HG03354 (cell line): ENCODE data around the gene MATN4.

Experiments used
- ATAC-seq: cut with Tn5 transposase; IDR thresholded peaks from one replicate; pipeline ENCODE4 v1.9.1; 2021; ENCODE audit warnings: mild to moderate bottlenecking; ENCODE audit not compliant: unreplicated experiment, poor library complexity, severe bottlenecking

Gene MATN4

GRCh38 chr20:45341939-45342854, 34.1 kb upstream of the MATN4 start:
- ATAC-seq: no peak

- no peak for ATAC-seq
Measured at GRCh38 chr20:45341579-45341938, 33.5 kb upstream of the MATN4 start.

GRCh38 chr20:45340951-45341350, 32.9 kb upstream of the MATN4 start:
- no peak for ATAC-seq

GRCh38 chr20:45340236-45340847, 32.2 kb upstream of the MATN4 start:
- no peak for ATAC-seq

GRCh38 chr20:45339799-45340198, 31.7 kb upstream of the MATN4 start:
- ATAC-seq: no peak

GRCh38 chr20:45339084-45339483, 31.0 kb upstream of the MATN4 start:
- no peak for ATAC-seq

GRCh38 chr20:45338121-45339030, 30.3 kb upstream of the MATN4 start:
- no peak for ATAC-seq

- ATAC-seq: no peak
Measured at GRCh38 chr20:45337367-45338120, 29.4 kb upstream of the MATN4 start.

- no peak for ATAC-seq
Measured at GRCh38 chr20:45336530-45337366, 28.6 kb upstream of the MATN4 start.

GRCh38 chr20:45330476-45330875, 22.4 kb upstream of the MATN4 start:
- no peak for ATAC-seq

GRCh38 chr20:45329497-45330319, 21.6 kb upstream of the MATN4 start:
- ATAC-seq: no peak

- no peak for ATAC-seq
Measured at GRCh38 chr20:45328451-45328850, 20.4 kb upstream of the MATN4 start.

GRCh38 chr20:45325371-45325770, 17.3 kb upstream of the MATN4 start:
- ATAC-seq: no peak

GRCh38 chr20:45323731-45324130, 15.6 kb upstream of the MATN4 start:
- no peak for ATAC-seq

- no peak for ATAC-seq
Measured at GRCh38 chr20:45322952-45323383, 14.9 kb upstream of the MATN4 start.

- ATAC-seq: peak; percentile 80
Measured at GRCh38 chr20:45320948-45321595, 13.0 kb upstream of the MATN4 start.

GRCh38 chr20:45318948-45319347, 10.8 kb upstream of the MATN4 start:
- ATAC-seq: no peak
